Measurements from ENCODE around the gene NT5C1B.

- no peak for TF ChIP-seq POLR2A (IDR thresholded peaks at IDR 0.05)
- TF ChIP-seq CTCF (IDR thresholded peaks at IDR 0.05), result no peak
Observed at GRCh38 chr2:18525236-18525635, 64.1 kb downstream of the NT5C1B start.
